Tibial nerve (tissue), 4 donors: ENCODE measurements around the gene PKNOX2. TPM values are rescaled to one million over a fixed set of nuclear protein-coding genes. Genes with fewer than 3 reads are reported as not detected.
A peak's percentile ranks its signal among the peaks of the same experiment; 100 is the strongest.

ENCODE experiments used
- DNase-seq, 2 donors: peaks; one replicate each; pipeline ENCODE4 v3.0.0-alpha.2; 2019; ENCODE audit warnings: low spot score in 2 of 2
- H3K27ac ChIP-seq, 4 donors: fragments of 200-600 bp; sonication (generic) in 3 of 4; one replicate each; pipeline ENCODE4 v1.5.1; 2017 to 2019; ENCODE audit warnings: mild to moderate bottlenecking in 1 of 4
- H3K27me3 ChIP-seq, 2 donors: fragments of 200-600 bp; sonication (generic) in 1 of 2; one replicate each; pipeline versions ENCODE4 v1.5.1 to v1.6.0; 2017 to 2019
- H3K36me3 ChIP-seq, 3 donors: fragments of 200-600 bp; sonication (generic); one replicate each; pipeline ENCODE4 v1.5.1; 2018 to 2019
- H3K4me1 ChIP-seq, 4 donors: fragments of 200-600 bp; sonication (generic) in 3 of 4; one replicate each; pipeline ENCODE4 v1.5.1; 2017 to 2019
- H3K4me3 ChIP-seq, 4 donors: fragments of 200-600 bp; sonication (generic) in 3 of 4; one replicate each; pipeline ENCODE4 v1.5.1; 2017 to 2019; ENCODE audit warnings: mild to moderate bottlenecking in 1 of 4, moderate library complexity in 1 of 4
- H3K9me3 ChIP-seq, 4 donors: fragments of 200-600 bp; sonication (generic) in 3 of 4; one replicate each; pipeline ENCODE4 v1.5.1; 2017 to 2019
- EP300 ChIP-seq, 2 donors: sonication (generic); formaldehyde crosslinking; IDR thresholded peaks; one replicate each; pipeline ENCODE4 v1.6.1; 2017; ENCODE audit warnings: antibody characterized with exemption in 2 of 2, mild to moderate bottlenecking in 1 of 2
- POLR2A ChIP-seq, 2 donors: fragments of 450-650 bp; IDR thresholded peaks; one replicate each; pipeline ENCODE4 v1.6.1; 2017; ENCODE audit warnings: antibody characterized with exemption in 2 of 2, mild to moderate bottlenecking in 2 of 2, moderate library complexity in 2 of 2
- WGBS, 2 donors: methylation state at CpG; one replicate each; pipeline ENCODE4 v1.1.5; 2018; 5-methylcytosine and 5-hydroxymethylcytosine counted together
- total RNA-seq, 4 donors: library from RNA; depleted of rRNA; stranded (reverse); fragments of >200 nt; gene quantifications; one replicate each; pipeline ENCODE4 v1.1.0, GENCODE V29; 2016
- TF ChIP-seq, protein P1 (sequence below), 5 experiments: fragments of 200-600 bp in 3 of 5; fragments of 450-650 bp in 2 of 5; sonication (generic) in 3 of 5; IDR thresholded peaks; one replicate each; pipeline ENCODE4 v1.5.1; 2016 to 2019; ENCODE audit warnings: antibody characterized with exemption in 5 of 5, mild to moderate bottlenecking in 3 of 5, moderate library complexity in 2 of 5

Gene PKNOX2
- total RNA-seq, 4 donors from 2014 or later = 5.7 to 7.2 (median 6.4) TPM

DNA sequence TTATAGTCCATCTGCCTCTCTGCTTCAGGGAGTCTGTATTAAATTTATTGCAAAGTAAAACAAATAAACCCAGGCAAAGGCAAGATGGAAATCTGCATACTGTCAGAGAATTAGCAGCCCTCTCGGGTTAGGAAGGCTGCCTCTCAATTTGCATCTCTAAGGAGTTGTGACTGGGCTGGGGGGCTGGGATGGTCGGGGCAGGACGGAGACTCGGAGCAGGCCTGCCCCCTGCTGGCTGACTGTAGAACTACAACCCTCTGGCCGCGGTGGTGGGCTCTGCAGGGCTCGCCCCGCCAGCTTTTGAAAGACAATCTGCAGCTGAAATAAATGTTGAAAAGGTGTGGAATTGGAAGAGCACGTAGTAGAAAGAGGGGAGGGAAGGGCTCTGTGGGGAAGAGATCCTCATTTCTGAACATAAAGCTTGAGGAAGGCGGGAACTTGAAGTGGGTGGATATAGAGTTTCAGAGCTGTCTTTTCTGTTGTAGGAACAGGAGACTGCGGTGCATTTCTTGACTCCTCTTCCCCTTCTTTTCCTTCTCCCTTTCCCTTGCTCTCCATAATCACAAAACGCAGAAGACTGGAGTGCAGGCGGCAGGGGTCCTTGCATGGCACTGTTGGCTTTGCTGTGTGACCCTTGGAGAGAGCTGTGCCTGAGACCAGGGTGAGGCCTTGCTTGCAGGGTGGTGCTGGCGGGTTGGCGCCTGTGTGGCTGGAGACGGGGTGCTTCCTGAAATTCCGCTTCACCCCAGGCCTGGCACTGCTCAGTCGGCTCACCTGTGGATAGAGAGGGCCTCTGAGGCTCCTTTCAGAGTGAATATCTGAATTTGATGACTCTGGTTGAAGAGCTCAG lies 22.6 kb upstream of the PKNOX2 start:
- H3K4me1 ChIP-seq = peaks cover 0 to 6% (median 2%) of the 10 kb centered on the region in 4 donors
- no peak overlapping the region for H3K4me3 ChIP-seq
- no peaks in the 10 kb centered on the region for H3K36me3 ChIP-seq
- H3K9me3 ChIP-seq = no peaks in the 10 kb centered on the region
- 42 to 44% methylated on average over 18 of the region's 18 CpGs for WGBS, 2 donors
- no peak overlapping the region for H3K27ac ChIP-seq
- peak in 1 of 2 donors; percentile 21 for DNase-seq
- no peak for TF ChIP-seq EP300 (IDR thresholded peaks at IDR 0.05)
- TF ChIP-seq, protein P1, sequence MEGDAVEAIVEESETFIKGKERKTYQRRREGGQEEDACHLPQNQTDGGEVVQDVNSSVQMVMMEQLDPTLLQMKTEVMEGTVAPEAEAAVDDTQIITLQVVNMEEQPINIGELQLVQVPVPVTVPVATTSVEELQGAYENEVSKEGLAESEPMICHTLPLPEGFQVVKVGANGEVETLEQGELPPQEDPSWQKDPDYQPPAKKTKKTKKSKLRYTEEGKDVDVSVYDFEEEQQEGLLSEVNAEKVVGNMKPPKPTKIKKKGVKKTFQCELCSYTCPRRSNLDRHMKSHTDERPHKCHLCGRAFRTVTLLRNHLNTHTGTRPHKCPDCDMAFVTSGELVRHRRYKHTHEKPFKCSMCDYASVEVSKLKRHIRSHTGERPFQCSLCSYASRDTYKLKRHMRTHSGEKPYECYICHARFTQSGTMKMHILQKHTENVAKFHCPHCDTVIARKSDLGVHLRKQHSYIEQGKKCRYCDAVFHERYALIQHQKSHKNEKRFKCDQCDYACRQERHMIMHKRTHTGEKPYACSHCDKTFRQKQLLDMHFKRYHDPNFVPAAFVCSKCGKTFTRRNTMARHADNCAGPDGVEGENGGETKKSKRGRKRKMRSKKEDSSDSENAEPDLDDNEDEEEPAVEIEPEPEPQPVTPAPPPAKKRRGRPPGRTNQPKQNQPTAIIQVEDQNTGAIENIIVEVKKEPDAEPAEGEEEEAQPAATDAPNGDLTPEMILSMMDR (IDR thresholded peaks at IDR 0.05) = peak; percentile 90 to 98 (median 92)
- peaks cover 0 to 18% of the 10 kb centered on the region in 2 donors for H3K27me3 ChIP-seq

DNA sequence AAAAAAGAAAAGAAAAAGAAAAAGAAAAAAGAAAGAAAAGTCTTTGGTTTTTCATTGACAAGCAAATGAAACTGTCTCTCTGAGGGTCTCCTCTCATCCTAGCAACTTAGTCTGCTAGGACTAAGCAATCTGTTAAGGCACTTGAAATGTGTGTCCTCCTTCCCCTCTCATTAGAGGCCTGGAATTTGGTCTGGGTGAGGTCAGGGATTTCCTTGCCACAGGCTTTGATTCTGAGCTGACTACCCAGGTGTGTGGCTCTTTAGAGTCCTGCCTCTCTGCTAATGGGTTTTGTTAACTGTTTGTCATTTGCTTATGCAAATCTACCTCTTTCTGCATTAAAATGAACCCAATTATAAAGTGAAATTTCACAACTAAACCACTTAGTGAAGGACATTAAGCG lies 18.3 kb upstream of the PKNOX2 start:
- TF ChIP-seq POLR2A (IDR thresholded peaks at IDR 0.05) (no peak), EP300 (IDR thresholded peaks at IDR 0.05) (no peak)
- TF ChIP-seq, protein P1 (IDR thresholded peaks at IDR 0.05) = no peak
- Histone ChIP-seq H3K4me3 (no peak overlapping the region), H3K4me1 (peaks cover 0 to 6% (median 2%) of the 10 kb centered on the region in 4 donors), H3K36me3 (no peaks in the 10 kb centered on the region), H3K27me3 (peaks cover 0 to 5% of the 10 kb centered on the region in 2 donors), H3K27ac (no peak overlapping the region), H3K9me3 (no peaks in the 10 kb centered on the region)
- 93 to 95% methylated on average over 1 of the region's 1 CpG for WGBS, 2 donors
- DNase-seq = no peak

DNA sequence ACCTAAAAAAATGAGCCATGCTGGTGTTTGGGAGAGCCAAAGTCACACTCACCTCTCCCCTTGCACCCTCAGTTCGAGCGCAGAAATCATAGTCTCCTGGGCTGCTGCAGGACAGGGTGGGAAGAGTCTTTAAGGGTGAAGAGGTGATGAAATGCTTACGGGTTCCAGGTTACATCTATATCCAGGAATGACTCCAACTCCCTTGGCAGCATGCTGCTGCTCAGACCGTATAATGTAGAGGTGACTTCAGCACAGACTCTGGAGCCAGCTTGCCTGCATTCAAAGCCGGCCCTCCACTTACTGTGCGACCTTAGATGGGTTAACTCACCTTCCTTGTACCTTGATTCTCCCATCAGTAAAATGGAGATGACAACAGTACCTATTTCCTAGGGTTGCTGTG lies 17.3 kb upstream of the PKNOX2 start:
- DNase-seq = no peak
- Histone ChIP-seq H3K27me3 (no peaks in the 10 kb centered on the region), H3K4me3 (no peak overlapping the region), H3K4me1 (no peaks in the 10 kb centered on the region), H3K27ac (no peak overlapping the region), H3K9me3 (peaks cover 0 to 2% (median 0%) of the 10 kb centered on the region in 4 donors), H3K36me3 (no peaks in the 10 kb centered on the region)
- TF ChIP-seq, protein P1 (IDR thresholded peaks at IDR 0.05) = no peak
- no peak for TF ChIP-seq POLR2A (IDR thresholded peaks at IDR 0.05)
- TF ChIP-seq EP300 (IDR thresholded peaks at IDR 0.05) = no peak
- 83 to 94% methylated on average over 5 to 6 of the region's 6 CpGs for WGBS, 2 donors

DNA sequence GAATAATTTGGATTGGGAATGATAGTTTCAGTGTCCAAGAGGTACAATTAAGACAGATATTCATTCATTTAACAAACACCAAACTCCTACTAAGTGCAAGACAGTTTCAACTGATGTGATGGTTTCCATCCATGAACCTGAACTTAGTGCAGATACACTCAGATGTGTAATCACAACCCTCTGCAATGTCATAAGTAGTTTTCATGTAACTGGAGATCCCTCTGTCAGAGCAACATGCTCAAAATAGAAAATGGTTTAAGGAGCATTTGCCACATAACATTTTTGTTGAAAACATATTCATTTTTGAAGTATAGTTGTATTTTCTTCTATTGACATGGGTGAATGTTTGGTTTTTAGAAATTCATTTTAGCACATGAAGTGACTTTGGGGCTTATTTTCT lies 16.5 kb upstream of the PKNOX2 start:
- no peaks in the 10 kb centered on the region for H3K4me1 ChIP-seq
- no peaks in the 10 kb centered on the region for H3K27me3 ChIP-seq
- H3K4me3 ChIP-seq = no peak overlapping the region
- H3K27ac ChIP-seq = no peak overlapping the region
- H3K9me3 ChIP-seq = peaks cover 0 to 2% (median 0%) of the 10 kb centered on the region in 4 donors
- TF ChIP-seq, protein P1 (IDR thresholded peaks at IDR 0.05) = no peak
- no peak for TF ChIP-seq EP300 (IDR thresholded peaks at IDR 0.05)
- no peak for TF ChIP-seq POLR2A (IDR thresholded peaks at IDR 0.05)
- no peaks in the 10 kb centered on the region for H3K36me3 ChIP-seq
- DNase-seq = no peak

DNA sequence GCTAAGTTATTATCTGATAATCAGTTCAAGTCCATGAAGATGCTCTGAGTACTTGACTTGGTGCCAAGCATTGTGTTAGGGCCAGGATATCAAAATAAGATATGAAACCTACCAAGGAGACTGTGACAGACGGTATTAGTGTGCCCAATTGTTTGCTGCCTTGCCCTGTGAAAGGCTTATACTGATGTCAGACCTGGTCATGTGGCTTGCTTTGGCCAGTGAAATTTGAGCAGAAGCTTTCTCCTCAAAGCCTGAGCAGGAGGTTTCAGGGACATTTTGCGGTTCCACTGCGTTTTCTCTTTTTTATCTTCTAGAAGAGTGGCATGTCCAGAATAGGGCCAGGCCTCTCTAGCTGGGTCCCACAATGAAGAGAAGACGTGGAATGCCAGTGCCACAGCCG lies 15.8 kb upstream of the PKNOX2 start:
- TF ChIP-seq POLR2A (IDR thresholded peaks at IDR 0.05) = no peak
- TF ChIP-seq, protein P1 (IDR thresholded peaks at IDR 0.05) = no peak
- no peak for TF ChIP-seq EP300 (IDR thresholded peaks at IDR 0.05)
- WGBS, 2 donors = 80 to 91% methylated on average over 5 of the region's 5 CpGs

More for the DNA sequence above, 15.8 kb upstream of the PKNOX2 start:
- H3K4me1 ChIP-seq = no peaks in the 10 kb centered on the region
- no peak overlapping the region for H3K27ac ChIP-seq
- no peaks in the 10 kb centered on the region for H3K36me3 ChIP-seq
- DNase-seq = no peak
- no peak overlapping the region for H3K4me3 ChIP-seq
- peaks cover 0 to 2% (median 0%) of the 10 kb centered on the region in 4 donors for H3K9me3 ChIP-seq
- no peaks in the 10 kb centered on the region for H3K27me3 ChIP-seq
